Gastrocnemius medialis (tissue), 4 donors: Measurements from ENCODE around the gene OGFOD2. TPM values are rescaled to one million over a fixed set of nuclear protein-coding genes. Genes with fewer than 3 reads are reported as not detected.

Source experiments
- ATAC-seq, 2 donors: fragments of 150-250 bp; one replicate each; pipeline ENCODE4 v1.9.1; 2016
- DNase-seq, 2 donors: peaks; one replicate each; pipeline ENCODE4 v3.0.0-alpha.2; 2019
- H3K27ac ChIP-seq, 4 donors: fragments of 200-600 bp; sonication (generic); 1 replicate in 1 of 4; 2 replicates in 3 of 4; pipeline ENCODE4 v1.5.1; 2016 to 2018; ENCODE audit warnings: mild to moderate bottlenecking in 2 of 4, moderate library complexity in 1 of 4
- H3K27me3 ChIP-seq, 3 donors: fragments of 200-600 bp; sonication (generic) in 2 of 3; 1 replicate in 1 of 3; 2 replicates in 2 of 3; pipeline versions ENCODE4 v1.5.1 to v1.6.0; 2016 to 2019; ENCODE audit warnings: mild to moderate bottlenecking in 1 of 3, moderate library complexity in 1 of 3
- H3K36me3 ChIP-seq, 2 donors: fragments of 200-600 bp; sonication (generic) in 1 of 2; one replicate each; pipeline ENCODE4 v1.5.1; 2017 to 2018
- H3K4me1 ChIP-seq, 2 donors: fragments of 200-600 bp; sonication (generic) in 1 of 2; one replicate each; pipeline ENCODE4 v1.5.1; 2016 to 2017; ENCODE audit warnings: mild to moderate bottlenecking in 2 of 2
- H3K4me3 ChIP-seq, 4 donors: fragments of 200-600 bp; sonication (generic) in 3 of 4; 1 replicate in 1 of 4; 2 replicates in 3 of 4; pipeline ENCODE4 v1.5.1; 2016 to 2019; ENCODE audit warnings: mild to moderate bottlenecking in 2 of 4
- H3K9me3 ChIP-seq, 3 donors: fragments of 200-600 bp; sonication (generic) in 2 of 3; 1 replicate in 1 of 3; 2 replicates in 2 of 3; pipeline ENCODE4 v1.5.1; 2016 to 2019
- CTCF ChIP-seq, 5 experiments: fragments of 450-650 bp in 3 of 5; fragments of 200-600 bp in 2 of 5; sonication (generic) in 2 of 5; IDR thresholded peaks in 4 of 5; conservative IDR thresholded peaks in 1 of 5; 1 replicate in 4 of 5; 2 replicates in 1 of 5; pipeline ENCODE4 v1.5.1; 2016 to 2019; ENCODE audit warnings: antibody characterized with exemption in 5 of 5, mild to moderate bottlenecking in 3 of 5, moderate library complexity in 3 of 5
- POLR2A ChIP-seq, 2 donors: fragments of 450-650 bp; IDR thresholded peaks; one replicate each; pipeline ENCODE4 v1.6.1; 2017; ENCODE audit warnings: antibody characterized with exemption in 2 of 2, mild to moderate bottlenecking in 2 of 2, moderate library complexity in 2 of 2
- in situ Hi-C, 4 donors: fragments of 200-750 bp; cut with MboI; loops; one replicate each; pipeline versions ENCODE4 v1.15.0 to v1.8.0; 2017; ENCODE audit warnings: low sequenced_read_pairs in 4 of 4
- intact Hi-C: fragments of 100-400 bp; cut with DNase I; formaldehyde crosslinking; loops from one replicate; pipeline ENCODE4 v1.15.1; 2023; ENCODE audit warnings: low total_unique reads
- total RNA-seq, 4 donors: library from RNA; depleted of rRNA; stranded (reverse); fragments of >200 nt; gene quantifications; one replicate each; pipeline versions ENCODE4 v1.1.0 to v1.2.3, GENCODE V29; 2016

OGFOD2 gene
- total RNA-seq, 4 donors from 2014 or later: 3.2 to 11.7 (median 7.8) TPM

GRCh38 chr12:122998316-122998715 is 23.3 kb downstream of the OGFOD2 start:
- peaks cover 20 to 49% of the 10 kb centered on the region in 2 donors for H3K4me1 ChIP-seq
- H3K27me3 ChIP-seq: no peaks in the 10 kb centered on the region
- H3K4me3 ChIP-seq: no peak overlapping the region
- TF ChIP-seq POLR2A (IDR thresholded peaks at IDR 0.05): no peak
- no peak for TF ChIP-seq CTCF (IDR thresholded peaks at IDR 0.05 in 4 of 5, conservative IDR thresholded peaks at IDR 0.05 in 1 of 5)
- intact Hi-C loops: no loop called here
- ATAC-seq (no peak), DNase-seq (no peak)
- H3K27ac ChIP-seq: peak overlapping the region in 1 of 4 donors; percentile 33
- no peaks in the 10 kb centered on the region for H3K9me3 ChIP-seq
- in situ Hi-C loops: no loop called here
- H3K36me3 ChIP-seq: no peaks in the 10 kb centered on the region

GRCh38 chr12:122999196-122999946 is 24.3 kb downstream of the OGFOD2 start:
- H3K4me1 ChIP-seq: peaks cover 20 to 46% of the 10 kb centered on the region in 2 donors
- no peak overlapping the region for H3K4me3 ChIP-seq
- peak in 1 of 2 donors; percentile 44 for DNase-seq
- intact Hi-C loops (no loop called here), in situ Hi-C loops (no loop called here)
- TF ChIP-seq POLR2A (IDR thresholded peaks at IDR 0.05) (no peak), CTCF (IDR thresholded peaks at IDR 0.05 in 4 of 5, conservative IDR thresholded peaks at IDR 0.05 in 1 of 5) (no peak)
- H3K27me3 ChIP-seq: no peaks in the 10 kb centered on the region
- ATAC-seq: peak; percentile 7 to 28
- no peaks in the 10 kb centered on the region for H3K9me3 ChIP-seq
- H3K36me3 ChIP-seq: no peaks in the 10 kb centered on the region
- H3K27ac ChIP-seq: peak overlapping the region; percentile 6 to 65 (median 23)

GRCh38 chr12:122999986-123000420 is 25.0 kb downstream of the OGFOD2 start:
- ATAC-seq: no peak
- Histone ChIP-seq H3K9me3 (no peaks in the 10 kb centered on the region), H3K4me3 (no peak overlapping the region), H3K27me3 (no peaks in the 10 kb centered on the region), H3K36me3 (no peaks in the 10 kb centered on the region), H3K4me1 (peaks cover 19 to 39% of the 10 kb centered on the region in 2 donors), H3K27ac (peak overlapping the region in 2 of 4 donors; percentile 33 to 65)
- DNase-seq: no peak
- TF ChIP-seq POLR2A (IDR thresholded peaks at IDR 0.05) (no peak), CTCF (IDR thresholded peaks at IDR 0.05 in 4 of 5, conservative IDR thresholded peaks at IDR 0.05 in 1 of 5) (no peak)
- in situ Hi-C loops: no loop called here
- intact Hi-C loops: no loop called here

- no peak overlapping the region for H3K27ac ChIP-seq
- H3K4me3 ChIP-seq: no peak overlapping the region
- H3K36me3 ChIP-seq: no peaks in the 10 kb centered on the region
- in situ Hi-C loops: no loop called here
- no peaks in the 10 kb centered on the region for H3K9me3 ChIP-seq
- ATAC-seq: no peak
- H3K27me3 ChIP-seq: no peaks in the 10 kb centered on the region
- DNase-seq: no peak
- H3K4me1 ChIP-seq: peaks cover 14 to 34% of the 10 kb centered on the region in 2 donors
- no peak for TF ChIP-seq POLR2A (IDR thresholded peaks at IDR 0.05)
- no peak for TF ChIP-seq CTCF (IDR thresholded peaks at IDR 0.05 in 4 of 5, conservative IDR thresholded peaks at IDR 0.05 in 1 of 5)
- intact Hi-C loops: no loop called here
Observed at GRCh38 chr12:123000578-123000977, 25.5 kb downstream of the OGFOD2 start.
